LNCaP clone FGC (cell line): Measurements from ENCODE around the gene PYCARD.
"Not testable (repeated sequence)": the region's sequence is repeated elsewhere in the genome, so short reads cannot be mapped to it uniquely, and the experiment has no call there.

Experiments used
- DNase-seq: peaks from one replicate; pipeline ENCODE4 v3.0.0-alpha.2; 2011; ENCODE audit warnings: low read depth
- H3K4me3 ChIP-seq: 2 replicates; pipeline ENCODE4 v1.5.1; 2011; ENCODE audit warnings: mild to moderate bottlenecking, low read depth, low read length, control low read depth
- TF ChIP-seq, protein P1 (sequence below): IDR thresholded peaks from 2 replicates; pipeline ENCODE4 v1.5.1; 2012; ENCODE audit warnings: mild to moderate bottlenecking; ENCODE audit not compliant: control insufficient read depth, insufficient read depth; ENCODE audit errors: extremely low read depth

PYCARD gene

DNA sequence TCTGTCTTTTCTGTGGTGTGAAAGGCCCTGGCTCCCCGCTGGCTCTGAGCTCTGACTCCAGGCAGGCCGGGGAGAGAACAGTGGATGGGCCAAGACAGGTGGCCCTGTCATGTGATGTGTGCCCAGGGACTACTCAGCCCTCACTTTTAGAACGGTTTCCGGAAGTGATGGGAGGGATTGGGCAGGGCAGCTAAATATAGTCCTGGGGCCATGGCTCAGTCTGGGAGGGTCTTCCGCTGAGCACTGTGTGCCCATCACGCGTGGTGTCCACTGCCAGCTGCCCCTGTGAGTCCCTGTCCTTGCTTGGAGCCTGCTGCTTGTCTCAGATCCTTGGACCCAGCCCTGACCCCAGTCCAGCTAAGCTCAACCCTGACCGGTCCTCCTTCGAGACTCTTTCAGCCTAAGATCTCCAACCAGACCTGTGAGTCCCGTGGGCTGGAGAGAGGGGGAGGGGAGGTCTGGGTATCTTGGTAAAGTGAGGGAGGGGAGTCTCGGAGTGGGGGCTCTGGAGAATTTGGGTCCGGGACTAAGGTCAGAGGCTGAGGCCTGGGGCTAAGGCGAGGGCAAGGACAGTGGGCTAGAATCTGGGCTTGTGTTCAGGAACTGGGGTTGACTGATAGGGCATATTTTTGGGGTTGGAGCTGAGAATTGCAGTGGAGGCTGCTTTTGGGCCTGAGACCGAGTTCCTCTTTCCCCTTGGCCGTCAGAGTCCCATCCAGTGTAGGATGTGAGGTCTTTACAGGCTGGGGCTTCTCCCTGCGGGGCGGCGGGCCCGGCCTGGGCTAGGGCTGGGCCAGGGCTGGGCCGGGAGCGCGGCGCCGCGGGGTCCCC lies 11.5 kb upstream of the PYCARD start, which contains the start of gene TRIM72:
Gene TRIM72 (plus strand): TSS at position 243 of the 831 bp plus-strand sequence. CDS start 620 bp downstream, outside the sequence.
- TF ChIP-seq, protein P1, sequence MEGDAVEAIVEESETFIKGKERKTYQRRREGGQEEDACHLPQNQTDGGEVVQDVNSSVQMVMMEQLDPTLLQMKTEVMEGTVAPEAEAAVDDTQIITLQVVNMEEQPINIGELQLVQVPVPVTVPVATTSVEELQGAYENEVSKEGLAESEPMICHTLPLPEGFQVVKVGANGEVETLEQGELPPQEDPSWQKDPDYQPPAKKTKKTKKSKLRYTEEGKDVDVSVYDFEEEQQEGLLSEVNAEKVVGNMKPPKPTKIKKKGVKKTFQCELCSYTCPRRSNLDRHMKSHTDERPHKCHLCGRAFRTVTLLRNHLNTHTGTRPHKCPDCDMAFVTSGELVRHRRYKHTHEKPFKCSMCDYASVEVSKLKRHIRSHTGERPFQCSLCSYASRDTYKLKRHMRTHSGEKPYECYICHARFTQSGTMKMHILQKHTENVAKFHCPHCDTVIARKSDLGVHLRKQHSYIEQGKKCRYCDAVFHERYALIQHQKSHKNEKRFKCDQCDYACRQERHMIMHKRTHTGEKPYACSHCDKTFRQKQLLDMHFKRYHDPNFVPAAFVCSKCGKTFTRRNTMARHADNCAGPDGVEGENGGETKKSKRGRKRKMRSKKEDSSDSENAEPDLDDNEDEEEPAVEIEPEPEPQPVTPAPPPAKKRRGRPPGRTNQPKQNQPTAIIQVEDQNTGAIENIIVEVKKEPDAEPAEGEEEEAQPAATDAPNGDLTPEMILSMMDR = no peak
- no peak for DNase-seq
- H3K4me3 ChIP-seq = no peak within 1 kb of the TSS

DNA sequence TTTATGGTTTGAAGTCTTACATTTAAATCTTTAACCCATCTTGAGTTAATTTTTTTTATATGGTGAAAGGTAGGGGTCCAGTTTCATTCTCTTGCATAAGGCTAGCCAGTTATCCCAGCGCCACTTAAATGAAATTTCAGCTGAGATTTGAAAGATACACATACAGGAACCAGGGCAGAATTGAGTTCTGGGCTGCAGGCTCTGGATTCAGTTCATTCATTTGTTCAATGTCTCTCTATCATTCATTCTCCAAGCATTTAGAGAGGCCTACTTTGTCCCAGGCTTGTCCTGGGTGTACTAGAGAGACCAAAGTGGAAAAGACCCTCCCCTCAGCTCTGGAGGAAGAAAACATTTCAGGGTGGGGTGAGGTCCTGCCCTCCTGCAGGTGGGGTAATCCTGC lies 10.8 kb upstream of the PYCARD start:
- TF ChIP-seq, protein P1 = no peak
- DNase-seq = no peak
- H3K4me3 ChIP-seq = no peak overlapping the region

DNA sequence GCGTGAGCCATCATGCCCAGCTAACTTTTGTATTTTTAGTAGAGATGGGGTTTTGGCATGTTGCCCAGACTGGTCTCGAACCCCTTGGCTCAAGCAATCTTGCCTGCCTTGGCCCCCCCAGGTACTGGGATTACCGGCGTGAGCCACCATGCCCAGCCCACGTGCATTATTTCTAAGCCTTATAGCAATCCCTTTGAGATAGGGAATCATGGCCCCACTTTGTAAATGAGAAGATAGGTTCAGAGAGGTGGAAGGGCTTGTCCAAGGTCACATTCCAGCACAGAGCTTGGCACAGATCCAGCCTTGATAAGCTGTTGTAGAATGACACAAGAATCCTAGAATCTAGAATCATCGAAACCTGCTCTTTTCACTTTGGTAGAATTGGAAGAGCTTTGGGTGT lies 4.2 kb upstream of the PYCARD start:
- no peak for DNase-seq
- TF ChIP-seq, protein P1 = no peak
- no peak overlapping the region for H3K4me3 ChIP-seq

DNA sequence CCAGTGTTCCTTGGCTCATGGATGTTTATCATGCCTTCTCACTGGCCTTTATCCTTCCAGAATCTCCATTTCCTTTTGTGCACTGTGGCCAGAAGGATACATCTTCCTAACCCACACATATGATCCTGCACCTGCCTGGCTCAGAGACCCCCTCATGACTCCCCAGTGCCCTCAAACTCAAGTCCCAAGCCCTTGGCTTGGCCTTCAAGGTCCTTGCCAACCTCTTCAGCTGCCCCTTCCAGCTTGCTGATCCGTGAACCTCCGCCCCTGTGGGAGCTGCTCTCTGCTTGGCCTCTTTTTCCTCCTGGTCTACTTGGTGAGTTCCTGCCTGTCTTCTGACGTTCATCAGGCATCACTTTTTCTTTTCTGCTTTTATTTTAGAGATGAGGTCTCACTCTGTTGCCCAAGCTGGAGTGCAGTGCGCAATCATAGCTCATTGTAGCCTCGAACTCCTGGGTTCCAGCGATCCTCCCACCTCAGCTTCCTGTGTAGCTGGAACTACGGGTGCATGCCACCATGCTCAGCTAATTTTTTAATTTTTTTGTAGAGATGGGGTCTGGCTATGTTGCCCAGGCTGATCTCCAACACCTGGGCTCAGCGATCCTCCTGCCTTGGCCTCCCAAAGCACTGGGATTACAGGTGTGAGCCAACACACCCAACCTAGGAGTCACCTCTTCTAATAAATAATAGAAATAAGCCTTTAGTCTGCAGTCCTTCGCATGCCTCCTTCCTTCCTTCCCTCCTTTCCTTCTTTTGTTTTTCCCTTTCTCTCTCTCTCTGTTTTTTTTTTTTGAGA lies 2.5 kb upstream of the PYCARD start:
- TF ChIP-seq, protein P1 = no peak
- no peak overlapping the region for H3K4me3 ChIP-seq
- no peak for DNase-seq

DNA sequence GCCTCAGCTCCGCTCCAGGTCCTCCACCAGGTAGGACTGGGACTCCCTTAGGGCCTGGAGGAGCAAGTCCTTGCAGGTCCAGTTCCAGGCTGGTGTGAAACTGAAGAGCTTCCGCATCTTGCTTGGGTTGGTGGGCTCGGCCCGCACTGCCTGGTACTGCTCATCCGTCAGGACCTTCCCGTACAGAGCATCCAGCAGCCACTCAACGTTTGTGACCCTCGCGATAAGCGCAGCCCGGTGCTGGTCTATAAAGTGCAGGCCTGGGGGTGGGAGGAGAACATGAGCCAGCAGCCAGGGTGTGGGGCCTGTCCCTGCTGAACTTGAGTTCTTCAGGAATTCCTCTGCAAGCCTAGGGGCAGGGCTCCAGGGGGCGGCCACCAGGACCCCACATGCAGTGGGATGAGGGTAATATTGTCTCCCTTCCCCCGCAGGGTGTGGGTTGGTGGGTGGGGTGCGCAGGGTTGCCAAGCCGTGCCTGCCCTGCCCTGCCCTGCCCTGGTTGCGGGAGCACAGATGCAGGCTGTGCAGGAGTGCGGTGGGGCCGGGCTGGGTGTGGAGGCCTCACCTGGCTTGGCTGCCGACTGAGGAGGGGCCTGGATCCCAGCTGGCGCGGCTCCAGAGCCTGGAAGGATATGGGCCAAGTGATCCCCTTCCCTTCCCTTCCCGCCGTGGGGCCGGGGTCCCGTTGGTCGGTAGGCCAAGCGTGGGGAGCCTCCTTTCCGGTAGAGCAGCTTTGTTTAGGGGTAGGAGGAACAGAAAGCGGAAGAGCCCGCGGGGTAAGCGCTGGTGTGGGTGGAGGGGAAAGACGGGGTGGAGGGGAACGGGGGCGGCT lies 762 bp downstream of the PYCARD start:
- no peak for DNase-seq
- H3K4me3 ChIP-seq = no peak overlapping the region
- TF ChIP-seq, protein P1 = no peak

DNA sequence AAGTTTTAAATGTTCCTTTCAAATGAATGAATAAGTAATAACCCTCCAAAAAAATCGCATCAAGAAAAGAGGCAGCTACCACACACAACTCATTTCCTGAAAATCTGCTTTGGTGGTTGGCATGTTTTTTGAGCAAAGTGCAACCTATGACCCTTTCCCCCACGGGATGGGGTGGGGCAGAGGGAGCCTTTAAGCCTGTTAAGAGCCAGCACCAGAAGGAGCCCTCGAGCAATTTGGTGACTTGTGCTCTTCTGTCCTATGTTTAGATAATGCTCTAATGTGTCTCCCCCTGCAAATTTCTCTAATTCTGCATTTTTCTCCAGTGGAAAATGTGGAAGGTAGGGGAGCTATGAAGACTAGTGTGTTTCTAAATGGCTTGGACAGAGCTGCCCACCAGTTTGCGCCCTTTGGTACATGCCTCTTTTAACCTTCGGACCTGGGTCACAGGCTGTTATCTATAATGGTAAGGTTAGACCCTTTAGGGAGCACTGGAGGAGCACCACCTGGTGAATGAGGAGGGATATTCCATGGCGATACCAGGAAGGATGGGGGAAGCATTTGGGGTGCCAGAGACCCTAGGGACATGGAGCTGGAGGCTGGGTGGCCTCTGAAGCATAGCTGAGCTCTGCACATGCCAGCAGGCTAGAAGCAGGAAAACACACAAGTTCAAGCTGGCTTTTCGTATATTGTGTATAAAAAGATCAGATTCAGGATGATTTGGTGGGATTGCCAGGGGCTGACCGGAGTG lies 1.6 kb downstream of the PYCARD start:
- no peak overlapping the region for H3K4me3 ChIP-seq
- DNase-seq = no peak
- TF ChIP-seq, protein P1 = no peak

DNA sequence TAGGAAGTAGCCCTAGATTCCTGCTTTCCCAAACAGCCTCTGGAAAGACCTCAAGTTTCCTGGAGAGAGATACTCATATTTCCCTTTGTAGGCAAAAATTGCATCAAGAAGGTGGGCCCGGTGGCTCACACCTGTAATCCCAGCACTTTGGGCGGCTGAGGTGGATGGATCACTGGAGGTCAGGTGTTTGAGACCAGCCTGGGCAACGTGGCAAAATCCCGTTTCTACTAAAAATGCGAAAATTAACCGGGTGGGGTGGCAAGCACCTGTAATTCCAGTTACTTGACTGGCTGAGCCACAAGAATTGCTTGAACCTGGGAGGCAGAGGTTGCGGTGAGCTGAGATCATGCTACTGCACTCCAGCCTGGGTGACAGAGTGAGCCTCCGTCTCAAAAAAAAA lies 2.4 kb downstream of the PYCARD start:
- DNase-seq = not testable (repeated sequence)

More for the DNA sequence above, 2.4 kb downstream of the PYCARD start:
- H3K4me3 ChIP-seq = not testable (repeated sequence)
